Suprapubic skin (tissue), 3 donors: ENCODE data around the gene CA14.

Experiments
- POLR2A ChIP-seq, 2 donors: fragments of 450-650 bp; IDR thresholded peaks; one replicate each; pipeline ENCODE4 v1.6.1; 2017; ENCODE audit warnings: antibody characterized with exemption in 2 of 2, mild to moderate bottlenecking in 2 of 2, moderate library complexity in 2 of 2
- TF ChIP-seq, protein P1 (sequence below), 2 donors: fragments of 200-600 bp in 1 of 2; fragments of 450-650 bp in 1 of 2; sonication (generic) in 1 of 2; IDR thresholded peaks; one replicate each; pipeline ENCODE4 v1.5.1; 2016 to 2019; ENCODE audit warnings: antibody characterized with exemption in 2 of 2, mild to moderate bottlenecking in 1 of 2, moderate library complexity in 1 of 2

DNA sequence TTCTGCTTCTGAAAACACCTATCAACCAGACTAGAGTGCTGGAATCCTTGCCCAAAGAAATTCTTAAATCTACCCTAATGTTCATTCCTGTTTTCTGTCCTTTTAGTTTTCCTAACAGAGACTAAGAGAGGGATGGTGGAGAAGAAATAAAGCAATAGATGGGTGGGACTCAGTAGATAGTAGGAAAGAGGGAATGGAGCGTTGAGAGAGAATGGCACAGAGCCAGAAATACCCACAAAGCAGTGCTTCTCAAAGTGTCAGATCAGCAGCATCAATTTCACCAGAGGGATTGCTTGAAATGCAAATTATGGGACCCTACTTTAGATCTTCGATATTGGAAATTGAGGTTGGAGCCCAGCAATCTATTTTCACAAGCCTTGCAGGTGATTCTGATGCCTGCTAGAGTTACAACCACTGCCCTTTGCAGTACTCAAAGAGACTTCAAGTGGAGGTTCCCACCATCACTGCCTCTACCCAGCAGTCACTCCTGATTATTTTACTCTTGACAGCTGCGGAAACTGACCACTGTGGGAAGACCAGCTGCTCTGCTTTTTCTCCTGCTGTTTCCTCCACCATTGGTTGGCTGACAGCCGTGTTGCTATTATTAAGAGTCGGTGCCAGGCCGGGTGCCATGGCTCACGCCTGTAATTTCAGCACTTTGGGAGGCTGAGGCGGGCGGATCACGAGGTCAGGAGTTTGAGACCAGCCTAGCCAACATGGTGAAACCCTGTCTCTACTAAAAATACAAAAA, 52.4 kb downstream of the CA14 start:
- no peak for TF ChIP-seq POLR2A (IDR thresholded peaks at IDR 0.05)
- TF ChIP-seq, protein P1, sequence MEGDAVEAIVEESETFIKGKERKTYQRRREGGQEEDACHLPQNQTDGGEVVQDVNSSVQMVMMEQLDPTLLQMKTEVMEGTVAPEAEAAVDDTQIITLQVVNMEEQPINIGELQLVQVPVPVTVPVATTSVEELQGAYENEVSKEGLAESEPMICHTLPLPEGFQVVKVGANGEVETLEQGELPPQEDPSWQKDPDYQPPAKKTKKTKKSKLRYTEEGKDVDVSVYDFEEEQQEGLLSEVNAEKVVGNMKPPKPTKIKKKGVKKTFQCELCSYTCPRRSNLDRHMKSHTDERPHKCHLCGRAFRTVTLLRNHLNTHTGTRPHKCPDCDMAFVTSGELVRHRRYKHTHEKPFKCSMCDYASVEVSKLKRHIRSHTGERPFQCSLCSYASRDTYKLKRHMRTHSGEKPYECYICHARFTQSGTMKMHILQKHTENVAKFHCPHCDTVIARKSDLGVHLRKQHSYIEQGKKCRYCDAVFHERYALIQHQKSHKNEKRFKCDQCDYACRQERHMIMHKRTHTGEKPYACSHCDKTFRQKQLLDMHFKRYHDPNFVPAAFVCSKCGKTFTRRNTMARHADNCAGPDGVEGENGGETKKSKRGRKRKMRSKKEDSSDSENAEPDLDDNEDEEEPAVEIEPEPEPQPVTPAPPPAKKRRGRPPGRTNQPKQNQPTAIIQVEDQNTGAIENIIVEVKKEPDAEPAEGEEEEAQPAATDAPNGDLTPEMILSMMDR (IDR thresholded peaks at IDR 0.05) = no peak
